ENCODE data around the gene NIF3L1.

- TF ChIP-seq RAD21 (IDR thresholded peaks at IDR 0.05; ENCODE audit: low read depth) (no peak), TAF1 (IDR thresholded peaks at IDR 0.05; ENCODE audit: low read depth) (no peak), MAX (IDR thresholded peaks at IDR 0.05) (no peak), FOXM1 (IDR thresholded peaks at IDR 0.05; ENCODE audit: borderline replicate concordance, low read depth) (no peak), EP300 (IDR thresholded peaks at IDR 0.05; ENCODE audit: borderline replicate concordance) (no peak), CEBPB (IDR thresholded peaks at IDR 0.05) (no peak), YY1 (IDR thresholded peaks at IDR 0.05; ENCODE audit: low read depth) (no peak), NFIC (IDR thresholded peaks at IDR 0.05) (no peak), TEAD4 (IDR thresholded peaks at IDR 0.05) (no peak), CREB1 (IDR thresholded peaks at IDR 0.05; ENCODE audit: low read depth) (no peak)
- TF ChIP-seq, protein P1, sequence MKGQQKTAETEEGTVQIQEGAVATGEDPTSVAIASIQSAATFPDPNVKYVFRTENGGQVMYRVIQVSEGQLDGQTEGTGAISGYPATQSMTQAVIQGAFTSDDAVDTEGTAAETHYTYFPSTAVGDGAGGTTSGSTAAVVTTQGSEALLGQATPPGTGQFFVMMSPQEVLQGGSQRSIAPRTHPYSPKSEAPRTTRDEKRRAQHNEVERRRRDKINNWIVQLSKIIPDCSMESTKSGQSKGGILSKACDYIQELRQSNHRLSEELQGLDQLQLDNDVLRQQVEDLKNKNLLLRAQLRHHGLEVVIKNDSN (IDR thresholded peaks at IDR 0.05) = no peak
These were observed 24.5 kb downstream of the NIF3L1 start for GRCh38 chr2:200913654-200914053.

All from Ishikawa (cell line).